ENCODE measurements around the gene OXT. TPM values are rescaled to one million over a fixed set of nuclear protein-coding genes. Genes with fewer than 3 reads are reported as not detected.

Gene OXT
- total and polyA plus RNA-seq, 2 of the 13 experiments (the other 11 are each of a cell fraction or from before 2014, with no cell fraction given) = not detected

DNA sequence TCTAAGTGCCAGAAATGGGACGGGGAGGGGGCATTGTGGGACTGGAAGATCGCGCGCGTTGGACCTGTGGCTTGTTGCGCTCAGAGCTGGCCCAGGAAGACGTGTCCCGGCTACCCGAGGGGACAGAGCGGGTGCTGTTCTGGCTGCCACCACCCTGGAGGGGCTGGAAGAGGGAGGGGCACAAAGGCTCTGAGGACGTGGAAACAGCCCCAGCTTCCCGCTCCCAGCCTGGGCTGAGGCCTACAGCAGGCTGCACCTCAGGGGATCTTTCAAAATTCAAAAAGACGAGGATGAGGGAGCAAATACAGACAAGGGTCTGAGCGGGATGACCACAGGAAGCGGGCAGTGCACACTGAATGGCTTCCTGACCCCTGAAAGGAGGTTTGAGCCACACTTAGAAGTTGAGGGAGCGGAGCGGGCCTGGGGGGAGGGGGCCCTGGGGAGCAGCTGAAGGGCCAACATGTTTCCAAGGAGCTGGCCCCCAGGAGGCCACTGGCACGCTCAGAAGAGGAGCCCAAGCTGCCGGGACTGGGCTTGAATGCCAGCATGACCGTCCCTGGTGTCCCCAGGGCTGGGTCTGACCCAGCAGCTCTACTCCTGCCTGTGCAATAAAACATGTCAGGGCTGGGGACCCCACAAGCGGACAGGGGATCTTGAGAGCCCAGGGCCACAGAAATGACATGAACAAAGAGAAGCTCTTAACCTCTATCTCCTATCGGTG lies 1.3 kb downstream of the OXT start (continued):
- TF ChIP-seq, protein P1, sequence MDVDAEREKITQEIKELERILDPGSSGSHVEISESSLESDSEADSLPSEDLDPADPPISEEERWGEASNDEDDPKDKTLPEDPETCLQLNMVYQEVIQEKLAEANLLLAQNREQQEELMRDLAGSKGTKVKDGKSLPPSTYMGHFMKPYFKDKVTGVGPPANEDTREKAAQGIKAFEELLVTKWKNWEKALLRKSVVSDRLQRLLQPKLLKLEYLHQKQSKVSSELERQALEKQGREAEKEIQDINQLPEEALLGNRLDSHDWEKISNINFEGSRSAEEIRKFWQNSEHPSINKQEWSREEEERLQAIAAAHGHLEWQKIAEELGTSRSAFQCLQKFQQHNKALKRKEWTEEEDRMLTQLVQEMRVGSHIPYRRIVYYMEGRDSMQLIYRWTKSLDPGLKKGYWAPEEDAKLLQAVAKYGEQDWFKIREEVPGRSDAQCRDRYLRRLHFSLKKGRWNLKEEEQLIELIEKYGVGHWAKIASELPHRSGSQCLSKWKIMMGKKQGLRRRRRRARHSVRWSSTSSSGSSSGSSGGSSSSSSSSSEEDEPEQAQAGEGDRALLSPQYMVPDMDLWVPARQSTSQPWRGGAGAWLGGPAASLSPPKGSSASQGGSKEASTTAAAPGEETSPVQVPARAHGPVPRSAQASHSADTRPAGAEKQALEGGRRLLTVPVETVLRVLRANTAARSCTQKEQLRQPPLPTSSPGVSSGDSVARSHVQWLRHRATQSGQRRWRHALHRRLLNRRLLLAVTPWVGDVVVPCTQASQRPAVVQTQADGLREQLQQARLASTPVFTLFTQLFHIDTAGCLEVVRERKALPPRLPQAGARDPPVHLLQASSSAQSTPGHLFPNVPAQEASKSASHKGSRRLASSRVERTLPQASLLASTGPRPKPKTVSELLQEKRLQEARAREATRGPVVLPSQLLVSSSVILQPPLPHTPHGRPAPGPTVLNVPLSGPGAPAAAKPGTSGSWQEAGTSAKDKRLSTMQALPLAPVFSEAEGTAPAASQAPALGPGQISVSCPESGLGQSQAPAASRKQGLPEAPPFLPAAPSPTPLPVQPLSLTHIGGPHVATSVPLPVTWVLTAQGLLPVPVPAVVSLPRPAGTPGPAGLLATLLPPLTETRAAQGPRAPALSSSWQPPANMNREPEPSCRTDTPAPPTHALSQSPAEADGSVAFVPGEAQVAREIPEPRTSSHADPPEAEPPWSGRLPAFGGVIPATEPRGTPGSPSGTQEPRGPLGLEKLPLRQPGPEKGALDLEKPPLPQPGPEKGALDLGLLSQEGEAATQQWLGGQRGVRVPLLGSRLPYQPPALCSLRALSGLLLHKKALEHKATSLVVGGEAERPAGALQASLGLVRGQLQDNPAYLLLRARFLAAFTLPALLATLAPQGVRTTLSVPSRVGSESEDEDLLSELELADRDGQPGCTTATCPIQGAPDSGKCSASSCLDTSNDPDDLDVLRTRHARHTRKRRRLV (CRISPR knock-in tag; IDR thresholded peaks at IDR 0.05) = no peak
- TF ChIP-seq GABPB1 (CRISPR knock-in tag; IDR thresholded peaks at IDR 0.05) (peak; percentile 12; the same call in 1 of the 2 replicates), SMYD3 (CRISPR knock-in tag; IDR thresholded peaks at IDR 0.05) (no peak), TIGD3 (CRISPR knock-in tag; IDR thresholded peaks at IDR 0.05; ENCODE audit: borderline replicate concordance) (0 out of 2 replicates have a peak, but pooled peaks have one; percentile 62), ZNF557 (CRISPR knock-in tag; IDR thresholded peaks at IDR 0.05) (no peak), CC2D1A (CRISPR knock-in tag; IDR thresholded peaks at IDR 0.05) (no peak), RXRA (CRISPR knock-in tag; IDR thresholded peaks at IDR 0.05) (0 out of 2 replicates have a peak, but pooled peaks have one; percentile 5), NONO (IDR thresholded peaks at IDR 0.05) (no peak), NONO (CRISPR knock-in tag; conservative IDR thresholded peaks at IDR 0.05) (no peak), GATA4 (IDR thresholded peaks at IDR 0.05; ENCODE audit: borderline replicate concordance, low read depth) (no peak), SOX6 (IDR thresholded peaks at IDR 0.05) (no peak), SOX6 (CRISPR knock-in tag; IDR thresholded peaks at IDR 0.05) (peak; percentile 23; the same call in 1 of the 2 replicates), ZNF225 (CRISPR knock-in tag; IDR thresholded peaks at IDR 0.05) (0 out of 2 replicates have a peak, but pooled peaks have one; percentile 43)
- TF ChIP-seq, protein P2, sequence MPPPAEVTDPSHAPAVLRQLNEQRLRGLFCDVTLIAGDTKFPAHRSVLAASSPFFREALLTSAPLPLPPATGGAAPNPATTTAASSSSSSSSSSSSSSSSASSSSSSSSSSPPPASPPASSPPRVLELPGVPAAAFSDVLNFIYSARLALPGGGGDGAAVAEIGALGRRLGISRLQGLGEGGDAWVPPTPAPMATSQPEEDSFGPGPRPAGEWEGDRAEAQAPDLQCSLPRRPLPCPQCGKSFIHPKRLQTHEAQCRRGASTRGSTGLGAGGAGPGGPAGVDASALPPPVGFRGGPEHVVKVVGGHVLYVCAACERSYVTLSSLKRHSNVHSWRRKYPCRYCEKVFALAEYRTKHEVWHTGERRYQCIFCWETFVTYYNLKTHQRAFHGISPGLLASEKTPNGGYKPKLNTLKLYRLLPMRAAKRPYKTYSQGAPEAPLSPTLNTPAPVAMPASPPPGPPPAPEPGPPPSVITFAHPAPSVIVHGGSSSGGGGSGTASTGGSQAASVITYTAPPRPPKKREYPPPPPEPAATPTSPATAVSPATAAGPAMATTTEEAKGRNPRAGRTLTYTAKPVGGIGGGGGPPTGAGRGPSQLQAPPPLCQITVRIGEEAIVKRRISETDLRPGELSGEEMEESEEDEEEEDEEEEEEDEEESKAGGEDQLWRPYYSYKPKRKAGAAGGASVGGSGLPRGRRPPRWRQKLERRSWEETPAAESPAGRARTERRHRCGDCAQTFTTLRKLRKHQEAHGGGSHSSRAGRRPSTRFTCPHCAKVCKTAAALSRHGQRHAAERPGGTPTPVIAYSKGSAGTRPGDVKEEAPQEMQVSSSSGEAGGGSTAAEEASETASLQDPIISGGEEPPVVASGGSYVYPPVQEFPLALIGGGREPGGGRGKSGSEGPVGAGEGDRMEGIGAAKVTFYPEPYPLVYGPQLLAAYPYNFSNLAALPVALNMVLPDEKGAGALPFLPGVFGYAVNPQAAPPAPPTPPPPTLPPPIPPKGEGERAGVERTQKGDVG (CRISPR knock-in tag; IDR thresholded peaks at IDR 0.05; ENCODE audit: borderline replicate concordance) = peak; percentile 68; the same call in 1 of the 2 replicates
- TF ChIP-seq, protein P3, sequence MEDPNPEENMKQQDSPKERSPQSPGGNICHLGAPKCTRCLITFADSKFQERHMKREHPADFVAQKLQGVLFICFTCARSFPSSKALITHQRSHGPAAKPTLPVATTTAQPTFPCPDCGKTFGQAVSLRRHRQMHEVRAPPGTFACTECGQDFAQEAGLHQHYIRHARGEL (CRISPR knock-in tag; IDR thresholded peaks at IDR 0.05) = no peak
